T47D (cell line): ENCODE measurements around the gene PNP.
A peak's percentile ranks its signal among the peaks of the same experiment; 100 is the strongest.

ENCODE experiments used
- DNase-seq, 2 experiments: peaks; one replicate each; pipeline versions ENCODE4 v3.0.0 to v3.0.0-alpha.2; 2011 to 2012; ENCODE audit warnings: low read depth in 1 of 2, low spot score in 1 of 2
- JUND ChIP-seq: IDR thresholded peaks from 2 replicates; pipeline ENCODE4 v1.6.1; 2012; ENCODE audit warnings: low read depth
- in situ Hi-C: cut with HindIII; loops from 2 replicates; pipeline ENCODE4 v1.10.0; 2016; ENCODE audit warnings: low sequenced_read_pairs, low pct_unique_long_range_greater_than_20kb

The PNP gene

DNA sequence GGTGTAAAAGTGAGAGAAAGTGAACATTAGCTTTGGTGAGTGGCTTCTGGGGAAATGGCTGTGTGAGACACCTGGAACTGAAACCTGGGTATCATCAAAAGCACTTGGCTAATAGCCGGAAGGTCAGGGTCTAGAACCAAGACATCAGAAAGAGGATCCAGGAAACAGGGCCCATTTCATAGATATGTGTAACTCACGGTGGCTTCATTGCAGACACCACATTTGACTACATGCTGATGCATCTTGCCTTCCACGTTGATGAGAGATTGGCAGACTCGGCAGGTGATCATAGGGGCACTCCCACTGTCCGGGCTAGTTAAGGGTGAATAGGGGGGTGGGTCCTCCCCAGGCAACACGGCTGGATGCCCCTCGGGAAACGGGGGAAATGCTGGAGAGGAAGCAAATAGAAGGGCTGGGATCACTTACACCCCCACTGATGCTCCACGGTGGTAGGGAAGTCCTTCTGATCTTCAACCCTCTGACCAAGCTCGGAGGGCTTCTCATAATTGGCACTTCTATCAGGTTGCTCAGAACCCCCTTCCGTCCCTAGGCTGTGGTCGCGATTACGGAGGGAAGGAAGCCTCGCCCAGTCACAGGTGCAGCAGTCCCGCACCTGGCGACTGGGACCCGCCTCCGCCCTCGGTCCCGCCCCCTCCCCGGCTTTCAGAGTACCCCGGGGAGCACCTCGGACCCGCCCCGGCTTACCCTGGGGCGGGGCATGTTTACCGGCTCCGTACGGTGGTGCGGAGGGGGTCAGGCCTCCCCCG is 8.6 kb upstream of the PNP start:
- DNase-seq = peak in 1 of 2 experiments; percentile 49
- no peak for TF ChIP-seq JUND
- in situ Hi-C loops = no loop called here

DNA sequence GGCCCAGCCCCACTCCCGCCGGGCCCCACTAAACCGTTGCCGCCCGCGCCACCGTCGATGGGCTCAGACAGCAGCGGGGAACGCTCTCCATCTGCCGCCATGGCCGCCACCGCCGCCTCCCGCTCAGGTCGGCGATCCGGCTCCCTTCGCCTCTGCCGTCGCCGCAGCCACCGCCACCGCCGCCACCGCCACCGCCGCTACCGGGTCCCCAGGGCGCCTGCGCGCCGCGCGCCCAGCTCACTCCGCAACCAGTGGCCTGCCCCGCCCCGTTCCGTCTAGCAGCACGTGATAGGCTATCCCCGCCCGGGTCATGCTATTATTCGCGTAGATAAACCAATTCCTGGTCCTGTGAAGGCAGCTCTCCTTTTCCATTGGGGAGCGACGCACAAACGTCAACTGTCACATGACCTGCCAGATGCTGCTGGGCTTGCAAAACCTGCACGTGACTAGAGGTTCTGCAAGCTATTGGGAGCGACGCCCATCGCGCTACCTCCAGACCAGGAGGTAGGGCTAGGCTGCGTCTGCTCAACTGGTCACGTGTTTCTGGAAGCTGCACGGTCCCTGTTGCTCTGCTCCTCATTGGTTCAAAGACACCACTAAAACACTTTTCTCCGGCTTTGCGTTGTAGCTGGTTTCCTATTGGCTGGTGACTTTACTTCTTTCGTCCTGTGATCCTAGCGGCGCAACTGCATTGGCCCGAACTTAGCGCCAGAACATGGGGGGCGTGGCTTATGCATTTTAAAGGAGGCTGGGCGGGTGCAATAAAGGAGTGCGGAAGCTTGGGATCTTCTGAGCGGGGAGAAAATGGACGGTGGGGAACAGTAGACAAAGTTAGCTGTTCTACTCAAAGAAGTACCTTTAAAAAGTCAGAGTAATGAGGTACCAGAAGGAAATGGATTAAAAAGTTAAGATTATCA is 7.7 kb upstream of the PNP start, which contains the start of gene PIP4P1:
TSS of gene PIP4P1 (minus strand) at position 210 of the 917 bp plus-strand sequence. CDS start at position 101, 109 bp downstream.
- DNase-seq = peak; percentile 75 to 100
- in situ Hi-C loops = no loop called here
- no peak for TF ChIP-seq JUND

DNA sequence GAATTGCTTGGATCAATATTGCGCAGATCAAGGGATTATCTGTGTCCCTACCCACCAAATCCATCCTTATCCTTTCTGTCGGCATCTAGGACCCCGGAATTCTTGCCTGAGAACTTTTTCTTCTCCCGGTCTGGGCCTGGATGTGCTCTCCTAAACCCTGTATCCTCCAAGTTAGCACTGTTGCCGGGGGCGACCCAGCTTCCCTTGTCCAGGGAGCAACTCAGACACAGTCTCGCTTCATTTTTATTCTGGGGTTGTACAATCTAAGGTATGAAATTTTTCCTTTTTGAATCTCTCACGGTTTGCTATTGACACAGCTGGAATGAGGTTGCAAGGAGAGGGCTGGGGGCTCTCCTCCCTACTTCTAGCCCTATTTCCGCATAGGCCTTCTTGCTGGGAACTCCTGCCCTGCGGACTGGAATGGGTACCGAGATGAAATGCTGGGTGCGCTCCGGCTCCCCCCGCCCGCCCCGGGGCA is 403 bp upstream of the PNP start:
- no peak for TF ChIP-seq JUND
- in situ Hi-C loops = no loop called here
- no peak for DNase-seq

DNA sequence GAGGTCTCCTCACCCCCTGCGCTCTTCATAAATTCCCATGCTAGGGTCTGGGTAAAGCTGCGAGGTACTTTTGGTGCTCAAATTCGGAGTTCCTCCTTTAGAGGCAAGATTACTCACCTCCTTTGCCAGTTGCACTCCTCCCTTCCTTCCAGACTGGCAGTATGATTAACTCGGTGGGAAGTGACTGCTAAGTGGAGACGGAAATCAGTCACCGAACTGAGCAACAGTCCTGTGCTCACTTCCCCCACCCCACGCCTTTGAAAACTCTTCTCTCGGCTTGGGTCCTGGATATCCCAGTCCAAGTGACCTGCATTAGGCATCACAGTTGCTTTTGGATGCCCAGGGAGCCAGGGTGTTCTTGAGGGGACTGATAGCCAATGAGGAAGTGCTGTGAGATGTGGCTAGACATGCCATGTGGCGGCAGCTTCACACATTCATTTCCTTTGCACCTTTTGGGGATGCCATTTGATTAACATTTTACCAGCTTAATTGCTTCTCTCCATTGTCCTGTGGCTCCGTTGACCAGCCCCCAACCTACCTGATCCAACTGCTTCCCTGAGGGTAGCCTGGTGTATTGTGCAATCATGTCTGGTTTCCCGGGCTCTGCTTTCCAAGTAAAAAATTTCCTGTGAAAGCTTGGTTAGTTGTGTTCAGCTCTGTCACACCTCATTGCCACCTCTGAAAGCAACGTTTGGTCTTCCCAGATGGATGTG is 840 bp downstream of the PNP start:
- DNase-seq = peak in 1 of 2 experiments; percentile 36
- in situ Hi-C loops = no loop called here
- TF ChIP-seq JUND = no peak

DNA sequence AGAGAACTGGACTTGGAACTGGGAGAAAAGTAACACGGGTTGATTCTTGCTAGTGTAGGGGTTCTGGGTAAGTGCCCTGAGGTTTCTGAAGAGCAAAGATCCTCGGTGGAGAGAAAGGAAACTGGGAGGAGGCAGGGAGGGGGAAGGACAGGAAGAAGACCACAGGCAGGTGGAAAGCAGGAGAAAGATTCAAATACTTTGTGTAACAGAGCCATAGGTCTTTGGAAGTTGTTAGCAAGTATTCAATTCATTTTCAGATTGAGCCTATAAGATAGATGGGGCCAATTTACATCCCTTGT is 1.3 kb downstream of the PNP start:
- no peak for TF ChIP-seq JUND
- no peak for DNase-seq
- in situ Hi-C loops = no loop called here

DNA sequence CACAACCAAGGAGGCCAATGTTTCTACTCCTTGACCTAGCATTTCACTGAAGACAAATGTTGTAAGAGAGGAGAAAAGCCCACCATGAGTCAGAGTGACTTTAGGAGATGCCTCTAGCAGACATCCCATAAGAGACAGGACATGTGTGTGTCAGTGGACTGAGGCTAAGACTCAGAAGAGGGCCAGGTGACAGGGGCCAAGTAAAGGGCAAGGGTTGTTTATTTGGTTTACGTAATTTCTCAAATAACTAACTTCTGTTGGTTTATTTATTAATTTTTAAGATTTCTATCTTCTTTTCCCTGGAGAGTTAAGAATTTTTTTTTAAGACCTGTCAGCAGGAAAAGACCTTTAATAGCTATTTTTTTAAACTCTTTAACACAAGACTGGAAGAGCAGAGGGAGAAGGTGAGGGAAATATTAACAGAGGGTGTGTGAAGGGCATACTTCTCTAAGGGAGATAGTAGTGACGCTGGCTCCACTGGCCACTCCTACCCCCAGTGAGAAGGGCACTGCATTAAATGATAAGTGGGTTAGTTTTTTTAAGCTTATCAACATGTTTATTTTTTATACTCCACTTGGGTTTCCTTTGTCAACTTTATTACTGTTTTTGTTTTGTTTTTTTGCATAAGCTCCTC is 3.4 kb downstream of the PNP start:
- TF ChIP-seq JUND = no peak
- no peak for DNase-seq
- in situ Hi-C loops = no loop called here

DNA sequence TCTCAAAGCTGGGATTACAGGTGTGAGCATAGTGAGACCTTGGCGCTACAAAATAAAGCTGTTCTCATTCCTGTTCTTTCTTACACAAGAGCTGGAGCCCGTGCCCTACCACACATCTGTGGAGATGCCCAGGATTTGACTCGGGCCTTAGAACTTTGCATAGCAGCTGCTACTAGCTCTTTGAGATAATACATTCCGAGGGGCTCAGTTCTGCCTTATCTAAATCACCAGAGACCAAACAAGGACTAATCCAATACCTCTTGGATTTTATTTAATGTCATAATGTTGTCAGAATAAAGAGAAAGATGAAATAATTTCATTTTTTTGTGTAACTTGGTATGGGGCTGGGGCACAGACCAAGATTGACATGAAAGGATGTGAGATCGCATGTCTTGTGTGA is 7.6 kb downstream of the PNP start:
- DNase-seq = no peak
- TF ChIP-seq JUND = no peak

DNA sequence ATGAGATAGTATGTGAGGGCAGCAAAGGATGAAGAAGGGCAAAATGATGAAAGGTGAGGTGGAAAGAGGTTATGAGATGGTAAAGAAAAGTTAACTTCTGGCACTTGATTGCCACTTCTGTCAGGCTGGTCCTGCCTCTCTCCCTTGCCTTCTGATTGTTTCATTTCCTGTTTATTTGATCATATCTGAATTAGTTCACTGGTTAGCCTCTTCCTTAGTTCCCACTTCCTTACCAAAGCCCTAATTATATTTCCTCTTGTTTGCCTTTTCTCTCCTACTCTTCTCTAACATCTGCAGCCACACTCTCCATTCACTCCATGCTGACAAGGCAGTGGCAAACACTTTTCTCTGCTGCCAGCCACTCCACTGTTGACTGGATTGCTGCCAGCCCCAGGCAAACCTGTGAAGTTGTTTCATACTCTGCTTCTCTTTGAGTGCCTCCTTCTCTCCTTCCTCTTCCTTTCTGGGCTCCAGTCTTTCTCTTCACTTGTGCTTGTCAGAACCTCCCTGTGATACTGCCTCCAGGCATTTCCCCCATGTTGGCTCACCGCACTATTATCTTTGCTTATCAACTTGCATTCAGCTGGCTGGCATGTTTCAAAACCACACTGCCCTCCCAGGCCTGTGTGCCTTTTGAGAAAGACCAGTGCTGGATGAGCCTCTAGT is 8.1 kb downstream of the PNP start:
- no peak for DNase-seq
- in situ Hi-C loops = no loop called here
- no peak for TF ChIP-seq JUND

More for the DNA sequence above, 7.6 kb downstream of the PNP start:
- in situ Hi-C loops = no loop called here

DNA sequence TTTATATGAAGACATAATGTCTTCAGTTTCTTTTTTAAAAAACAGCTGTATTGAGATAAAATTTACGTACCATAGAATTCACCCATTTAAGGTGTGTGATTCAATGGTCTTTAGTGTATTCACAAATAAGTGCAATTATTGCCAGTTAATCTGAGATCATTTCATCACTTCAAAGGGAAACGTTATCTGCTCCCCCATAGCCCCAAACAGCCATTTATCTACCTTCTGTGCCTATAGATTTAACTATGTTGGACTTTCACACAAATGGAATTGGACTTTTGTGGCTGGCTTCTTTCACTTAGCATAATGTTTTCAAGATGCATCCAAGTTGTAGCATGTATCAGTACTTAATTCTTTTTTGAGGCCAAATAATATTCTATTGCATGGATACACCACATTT is 9.7 kb downstream of the PNP start:
- no peak for DNase-seq
- no peak for TF ChIP-seq JUND
- in situ Hi-C loops = no loop called here

DNA sequence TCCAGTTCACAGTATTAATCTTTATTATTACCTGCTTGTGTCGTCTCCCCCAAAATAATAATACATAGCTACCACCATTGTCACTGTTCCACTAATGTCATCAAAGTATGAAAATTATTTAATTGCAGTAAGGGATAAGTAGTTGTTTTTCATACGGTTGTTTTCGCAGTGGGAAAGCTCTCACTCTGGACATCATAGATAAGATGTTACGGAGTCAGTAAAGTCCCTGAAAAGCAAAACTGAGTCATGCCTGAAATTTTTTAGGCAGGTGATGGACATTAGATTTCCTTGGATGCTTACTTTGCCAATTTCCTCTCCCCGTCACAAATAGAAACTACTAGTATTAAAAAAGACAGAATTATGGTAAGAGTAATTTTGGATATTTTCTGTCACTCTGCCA is 13.2 kb downstream of the PNP start:
- TF ChIP-seq JUND = no peak
- in situ Hi-C loops = no loop called here
- no peak for DNase-seq

DNA sequence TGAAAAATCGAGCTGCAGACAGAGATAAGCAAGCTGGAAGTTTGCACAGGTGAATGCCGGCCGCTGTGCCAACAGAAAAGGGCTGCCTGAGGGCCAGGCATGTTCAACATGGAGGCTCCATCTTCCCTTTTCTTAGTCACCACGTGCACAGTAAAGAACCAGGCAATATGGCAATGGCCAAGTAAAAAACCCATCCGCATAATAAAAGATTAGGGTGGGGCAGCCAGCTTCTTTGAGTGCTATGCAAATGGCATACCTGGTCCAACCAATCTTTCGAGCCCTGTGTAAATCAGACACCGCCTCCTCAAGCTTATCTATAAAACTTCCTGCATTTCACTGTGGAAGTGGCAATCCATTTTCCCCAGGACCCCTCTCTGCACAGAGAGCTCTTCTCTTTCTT is 16.7 kb downstream of the PNP start:
- in situ Hi-C loops = no loop called here
- no peak for DNase-seq
- TF ChIP-seq JUND = no peak
